NCI-H2081 (cell line): ENCODE results near the gene NEIL1.
"Not testable (repeated sequence)": the region's sequence is repeated elsewhere in the genome, so short reads cannot be mapped to it uniquely, and the experiment has no call there.

Experiments
- DNase-seq, 2 experiments: peaks; one replicate each; lab custom pipeline; 2025; lab: John Stamatoyannopoulos, UW

NEIL1 gene

GRCh38 chr15:75346796-75347221, at the start of gene NEIL1:
Gene NEIL1, plus strand, starts transcription at chr15:75347039. Its CDS starts 1,867 bp downstream, at chr15:75348906.
- no peak for DNase-seq

GRCh38 chr15:75298541-75299310, 48.1 kb upstream of the NEIL1 start:
- not testable (repeated sequence) for DNase-seq

- DNase-seq, result not testable (repeated sequence)
Measured at GRCh38 chr15:75299311-75299688, 47.5 kb upstream of the NEIL1 start.

GRCh38 chr15:75300026-75300425, 46.8 kb upstream of the NEIL1 start:
- DNase-seq, result not testable (repeated sequence)

- no peak for DNase-seq
Measured at GRCh38 chr15:75302318-75302717, 44.5 kb upstream of the NEIL1 start.

- DNase-seq, result not testable (repeated sequence)
Measured at GRCh38 chr15:75302753-75303152, 44.1 kb upstream of the NEIL1 start.

- DNase-seq, result no peak
Measured at GRCh38 chr15:75306188-75306587, 40.7 kb upstream of the NEIL1 start.

GRCh38 chr15:75307778-75308390, 39.0 kb upstream of the NEIL1 start:
- no peak for DNase-seq

- no peak for DNase-seq
Measured at GRCh38 chr15:75309711-75310110, 37.1 kb upstream of the NEIL1 start.

GRCh38 chr15:75312548-75312947, 34.3 kb upstream of the NEIL1 start:
- not testable (repeated sequence) for DNase-seq

GRCh38 chr15:75313116-75313845, 33.6 kb upstream of the NEIL1 start:
- no peak for DNase-seq

- DNase-seq, result no peak
Measured at GRCh38 chr15:75314552-75315290, 32.1 kb upstream of the NEIL1 start.

GRCh38 chr15:75319231-75319897, 27.5 kb upstream of the NEIL1 start:
- not testable (repeated sequence) for DNase-seq

GRCh38 chr15:75321711-75322110, 25.1 kb upstream of the NEIL1 start:
- DNase-seq, result no peak

- no peak for DNase-seq
Measured at GRCh38 chr15:75325922-75326321, 20.9 kb upstream of the NEIL1 start.

GRCh38 chr15:75327005-75327404, 19.8 kb upstream of the NEIL1 start:
- DNase-seq, result no peak

- DNase-seq, result no peak
Measured at GRCh38 chr15:75327491-75327890, 19.3 kb upstream of the NEIL1 start.

GRCh38 chr15:75328493-75329314, 18.1 kb upstream of the NEIL1 start:
- DNase-seq, result no peak

- no peak for DNase-seq
Measured at GRCh38 chr15:75329571-75329970, 17.3 kb upstream of the NEIL1 start.

GRCh38 chr15:75332093-75332492, 14.7 kb upstream of the NEIL1 start:
- not testable (repeated sequence) for DNase-seq
